HG02763 (cell line): ENCODE data around the gene IFNB1.

ENCODE experiments used
- ATAC-seq: cut with Tn5 transposase; IDR thresholded peaks from one replicate; pipeline ENCODE4 v1.9.1; 2021; ENCODE audit warnings: mild to moderate bottlenecking, moderate library complexity; ENCODE audit not compliant: unreplicated experiment

The IFNB1 gene

DNA sequence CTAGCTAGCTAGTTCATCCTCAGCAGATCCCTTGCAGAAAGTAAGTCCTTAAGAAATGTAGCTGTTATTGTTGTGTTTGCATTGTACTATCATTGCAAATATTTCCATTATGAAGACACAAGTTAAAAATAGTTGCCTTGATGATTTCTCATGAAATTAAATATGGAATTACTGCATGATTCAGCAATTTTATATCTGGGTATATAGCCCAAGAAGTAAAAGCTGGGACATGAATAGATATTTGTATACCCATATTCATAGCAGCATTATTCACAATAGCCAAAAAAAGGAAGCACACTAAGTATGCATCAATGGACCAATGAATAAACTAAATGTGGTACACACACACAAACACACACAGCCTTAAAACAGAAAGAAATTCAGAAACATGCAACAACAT lies 6.8 kb downstream of the IFNB1 start:
- ATAC-seq, result no peak

DNA sequence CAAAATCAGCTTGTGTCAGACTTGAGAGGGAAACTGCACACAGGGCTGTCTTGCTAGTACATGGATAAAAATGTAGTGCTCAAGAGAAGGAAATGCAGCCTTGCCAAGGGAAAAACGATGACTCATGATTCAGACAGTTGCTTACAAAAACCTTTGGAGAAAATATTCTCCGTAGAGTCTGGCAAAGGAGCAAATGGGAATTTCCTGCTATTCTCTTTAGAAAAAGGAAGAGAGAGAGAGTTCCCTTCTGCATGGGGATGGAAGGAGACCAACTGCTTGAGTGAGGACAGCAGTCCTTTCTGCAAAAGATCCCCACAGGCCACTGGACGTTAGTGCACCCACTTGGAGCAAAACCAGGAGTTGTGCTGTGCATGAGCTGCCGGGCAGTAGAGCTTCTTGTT lies 7.6 kb downstream of the IFNB1 start:
- no peak for ATAC-seq

DNA sequence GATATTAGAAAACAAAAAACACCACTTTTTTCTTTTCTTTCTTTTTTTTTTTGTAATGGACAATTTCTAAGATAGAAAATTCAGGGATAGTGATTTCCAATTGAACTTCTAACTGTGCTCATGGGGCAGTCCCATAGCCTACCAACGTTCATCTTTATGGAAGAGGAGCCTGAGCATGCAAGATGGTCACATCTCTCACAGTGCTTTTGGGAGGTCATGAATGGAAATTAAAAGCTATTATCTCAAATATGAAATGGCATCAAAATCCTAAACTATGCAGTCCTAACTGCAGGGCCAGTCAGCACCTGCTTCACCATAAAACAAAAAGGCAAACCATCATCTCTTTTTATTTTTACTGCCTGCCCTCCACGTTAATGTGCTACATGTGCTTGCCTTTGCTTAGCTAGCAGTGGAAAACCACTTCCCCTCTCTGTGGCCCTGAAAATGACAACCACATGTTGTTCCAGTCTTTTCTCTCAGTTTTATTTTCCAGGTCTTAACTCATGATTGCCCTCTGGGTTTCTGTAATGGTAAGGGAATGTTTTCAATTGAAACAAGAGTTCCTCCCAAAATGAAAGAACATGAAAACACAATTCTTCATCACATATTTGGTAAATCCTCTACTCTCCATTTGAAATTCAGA lies 16.7 kb downstream of the IFNB1 start:
- no peak for ATAC-seq

DNA sequence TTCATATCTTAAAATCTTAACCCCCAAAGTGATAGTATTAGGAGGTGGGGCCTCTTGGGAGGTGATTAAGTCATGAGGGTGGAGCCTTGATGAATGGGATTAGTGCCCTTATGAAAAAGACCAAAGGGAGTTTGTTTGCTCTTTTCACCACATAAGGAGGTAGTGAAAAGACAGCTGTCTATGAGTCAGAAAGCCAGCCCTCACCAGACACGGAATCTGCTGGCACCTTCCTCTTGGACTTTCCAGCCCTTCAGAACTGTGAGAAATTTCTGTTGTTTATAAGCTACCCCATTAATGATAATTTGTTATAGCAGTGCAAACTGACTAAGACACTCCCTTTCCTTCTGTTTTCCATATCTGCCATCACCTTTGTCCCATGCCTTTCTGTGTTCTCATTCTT lies 20.8 kb downstream of the IFNB1 start:
- ATAC-seq, result no peak

DNA sequence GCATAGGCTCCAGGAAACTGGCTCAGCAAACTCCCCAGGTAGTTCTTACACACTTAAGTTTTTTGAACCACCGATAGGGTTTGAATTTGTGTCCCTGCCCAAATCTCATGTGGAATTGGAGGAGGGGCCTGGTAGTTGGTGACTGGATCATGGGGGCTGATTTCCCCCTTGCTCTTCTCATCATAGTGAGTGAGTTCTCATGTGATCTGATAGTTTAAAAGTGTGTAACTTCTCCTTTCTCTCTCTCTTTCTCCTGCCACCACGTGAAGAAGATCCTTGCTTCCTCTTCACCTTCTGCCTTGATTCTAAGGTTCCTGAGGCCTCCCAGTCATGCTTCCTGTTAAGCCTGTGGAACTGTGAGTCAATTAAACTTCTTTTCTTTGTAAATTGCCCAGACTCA lies 23.9 kb downstream of the IFNB1 start:
- no peak for ATAC-seq

DNA sequence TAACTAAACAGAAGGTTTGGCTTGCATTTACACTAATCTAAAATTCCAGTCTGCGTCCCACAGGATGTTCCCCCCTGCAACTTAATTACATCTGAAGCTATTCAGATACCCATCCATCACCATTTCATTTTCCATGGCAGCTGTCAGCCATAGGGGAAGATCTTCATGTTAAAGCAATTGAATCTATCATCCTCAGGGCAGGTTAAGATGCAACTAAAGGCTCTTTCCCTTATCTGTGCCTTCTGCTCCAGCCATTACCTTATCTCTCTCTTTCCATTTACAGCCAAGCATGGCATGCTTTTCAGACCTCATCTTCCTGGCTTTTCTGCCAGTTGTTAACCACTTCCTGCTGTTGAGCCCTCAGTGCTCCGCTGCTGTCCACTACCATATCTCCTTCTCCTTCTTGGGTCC lies 30.5 kb downstream of the IFNB1 start:
- no peak for ATAC-seq

DNA sequence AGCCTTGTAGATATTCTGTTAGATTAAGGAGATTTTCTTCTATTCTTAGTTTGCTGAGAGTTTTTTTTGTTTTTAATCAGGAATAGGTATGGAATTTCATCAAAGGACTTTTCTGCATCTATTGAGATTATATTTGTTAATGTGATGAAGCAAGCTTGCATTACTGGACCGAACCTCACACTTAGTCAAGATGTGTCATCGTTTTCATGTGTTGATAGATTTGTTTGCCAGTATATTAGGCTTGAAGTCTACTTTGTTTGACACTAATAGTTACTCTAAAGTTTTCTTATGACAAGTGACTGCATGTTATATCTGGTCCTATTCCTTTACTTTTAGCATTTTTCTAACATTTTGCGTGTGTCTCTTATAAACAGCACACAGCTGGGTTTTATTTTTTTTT lies 33.9 kb downstream of the IFNB1 start:
- ATAC-seq, result no peak

DNA sequence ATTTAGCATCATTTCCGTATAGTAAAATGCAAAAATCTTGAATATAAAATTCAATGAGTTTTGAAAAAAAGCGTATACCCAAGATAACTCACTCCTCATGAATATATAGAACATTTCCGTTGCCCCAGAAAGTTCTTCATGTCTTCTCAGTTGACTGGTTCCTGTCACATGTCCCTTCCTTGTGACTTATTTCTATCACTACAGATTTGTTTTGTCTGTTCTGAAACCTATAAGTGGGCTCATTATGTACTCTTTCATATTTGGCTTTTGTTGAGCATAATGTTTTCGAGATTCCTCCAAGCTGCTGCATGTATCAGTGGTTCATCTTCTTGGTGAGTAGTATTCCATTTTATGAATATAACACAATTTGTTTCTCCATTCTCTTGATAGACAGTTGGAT lies 35.3 kb downstream of the IFNB1 start:
- ATAC-seq, result no peak

DNA sequence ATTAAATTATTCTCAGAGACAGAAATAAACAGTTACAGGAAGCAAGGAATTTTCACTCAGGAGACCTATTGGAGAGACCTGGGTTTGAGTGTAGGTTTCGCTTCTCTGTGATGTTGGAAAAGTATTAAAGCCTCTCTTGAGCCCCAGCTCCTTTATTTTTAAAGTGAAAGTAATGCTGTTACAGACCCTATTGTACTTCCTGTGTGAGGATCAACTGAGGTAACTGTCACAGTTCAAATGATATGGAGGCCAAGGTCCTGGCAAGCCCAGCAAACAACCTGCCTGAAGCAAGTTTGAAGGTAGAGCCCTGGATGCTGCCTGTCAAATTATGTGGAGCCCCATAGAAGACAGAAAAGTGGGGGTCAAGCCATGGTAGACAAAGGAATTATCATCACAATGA lies 38.4 kb downstream of the IFNB1 start:
- no peak for ATAC-seq

DNA sequence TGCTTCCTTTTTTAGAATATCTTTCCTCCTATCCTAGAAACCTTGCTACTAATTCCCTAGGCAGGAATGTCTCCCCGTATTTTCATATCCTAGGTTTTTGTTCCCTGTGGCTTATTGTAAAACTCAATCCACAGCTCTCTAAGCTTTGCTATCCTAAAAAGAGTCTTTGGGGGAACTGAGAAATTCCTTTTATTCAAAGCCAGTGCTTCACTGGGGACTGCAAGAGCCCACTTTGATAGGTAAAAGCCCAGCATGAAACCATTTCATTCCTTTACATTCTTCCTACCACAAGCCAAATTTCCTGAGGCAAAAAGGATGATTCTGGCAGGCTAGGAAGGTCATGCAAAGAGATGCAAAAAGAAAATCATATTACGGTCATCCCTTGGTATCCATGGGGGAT lies 40.5 kb downstream of the IFNB1 start:
- no peak for ATAC-seq

DNA sequence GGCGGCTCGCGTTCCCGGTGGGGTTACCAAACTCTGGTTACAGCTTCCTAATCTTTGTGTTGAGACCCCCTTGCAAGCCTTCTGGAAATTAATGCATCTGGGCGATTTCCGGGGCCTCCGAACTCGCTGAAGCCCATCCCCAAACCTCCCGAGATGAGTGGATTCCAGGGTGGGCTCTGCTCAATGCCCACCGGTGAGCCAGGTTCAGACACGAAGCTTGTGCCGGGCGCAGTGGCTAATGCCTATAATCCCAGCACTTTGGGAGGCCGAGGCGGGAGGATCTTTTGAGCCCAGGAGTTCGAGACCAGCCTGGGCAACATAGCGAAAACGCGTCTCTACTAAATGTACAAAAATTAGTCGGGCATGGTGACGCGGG lies 45.9 kb downstream of the IFNB1 start:
- no peak for ATAC-seq

DNA sequence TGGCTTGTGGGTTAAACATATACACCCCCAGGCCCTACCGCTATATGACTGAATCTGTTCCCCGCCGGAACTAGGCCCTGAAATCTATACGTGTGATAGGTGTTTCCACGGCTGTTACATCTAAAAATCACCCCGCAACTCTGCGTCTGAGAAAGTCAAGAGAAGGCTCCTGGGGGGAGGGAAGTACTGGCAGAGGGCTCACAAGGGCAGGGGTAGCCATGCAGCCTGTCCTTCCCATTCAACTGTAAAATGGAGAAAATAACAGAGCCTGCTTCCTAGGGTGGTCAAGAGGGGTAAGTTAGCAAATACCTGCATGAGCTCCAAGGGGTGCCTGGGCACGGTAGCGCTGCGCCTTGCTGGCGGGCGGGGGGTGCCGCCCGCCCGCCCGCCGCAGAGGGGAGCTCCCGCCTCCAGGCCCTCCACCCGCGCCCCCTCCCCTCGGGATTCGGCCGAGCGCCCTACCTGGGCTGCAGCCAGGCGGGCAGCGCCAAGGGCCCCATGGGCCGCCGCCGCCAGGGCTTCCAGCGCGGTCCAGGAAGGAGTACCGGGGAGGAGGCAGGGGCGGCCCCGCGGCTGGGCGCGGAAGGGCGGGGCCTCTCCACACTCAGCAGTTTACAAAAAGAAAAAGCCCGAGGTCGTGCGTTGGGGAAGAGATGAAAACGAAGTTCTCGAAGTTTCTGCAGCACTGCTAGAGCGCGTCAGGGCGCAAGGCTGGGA lies 46.5 kb downstream of the IFNB1 start, which contains the start of gene HACD4:
HACD4 (minus strand) TSS at position 550 of the 717 bp plus-strand sequence; CDS start at position 500, 50 bp downstream.
- peak; percentile 82 for ATAC-seq

DNA sequence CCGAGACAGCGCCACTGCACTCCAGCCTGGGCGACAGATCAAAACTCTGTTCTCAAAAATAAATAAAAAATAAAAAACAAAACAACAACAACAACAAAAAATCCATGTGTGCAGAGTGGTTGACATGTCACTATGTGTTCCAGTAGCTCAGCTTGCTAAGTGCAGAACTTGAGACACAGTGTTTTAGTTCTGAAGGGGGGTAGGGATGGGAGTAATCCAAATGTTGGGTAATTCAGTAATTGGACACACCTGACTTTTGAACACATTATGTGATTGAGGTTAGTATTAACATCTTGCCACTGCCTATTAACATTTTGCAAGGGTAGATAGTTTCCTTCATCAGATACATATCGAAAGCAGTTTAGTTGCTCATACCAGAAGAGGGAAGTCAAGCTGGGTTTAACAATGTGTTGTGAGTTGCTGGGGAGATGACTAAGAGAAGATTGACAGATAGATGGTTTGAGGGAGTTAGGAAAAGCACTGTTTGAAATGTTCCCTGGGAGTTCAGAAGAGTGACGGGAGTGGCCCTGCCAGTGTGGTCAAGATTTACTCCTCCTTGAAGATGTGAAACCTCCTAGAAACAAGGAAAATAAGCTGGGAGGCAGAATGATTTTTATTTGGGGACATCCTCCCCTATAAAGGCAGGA lies 47.2 kb downstream of the IFNB1 start:
- peak; percentile 65 for ATAC-seq

DNA sequence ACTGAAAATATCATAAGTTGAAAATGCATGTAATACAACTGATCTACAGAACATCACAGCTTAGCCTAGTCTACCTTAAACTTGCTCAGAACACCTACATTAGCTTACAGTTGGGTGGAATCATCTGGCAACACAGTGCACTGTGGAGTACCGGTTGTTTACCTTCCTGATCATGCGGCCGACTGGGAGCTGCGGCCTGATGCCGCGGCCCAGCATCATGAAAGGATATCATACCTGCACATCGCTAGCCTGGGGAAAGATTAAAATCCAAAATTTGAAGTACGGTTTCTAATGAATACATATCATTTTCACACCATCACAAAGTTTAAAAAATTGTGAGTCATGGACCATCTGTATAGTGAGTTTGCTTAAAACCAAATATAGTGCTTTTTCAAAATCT lies 48.1 kb downstream of the IFNB1 start:
- ATAC-seq, result no peak

DNA sequence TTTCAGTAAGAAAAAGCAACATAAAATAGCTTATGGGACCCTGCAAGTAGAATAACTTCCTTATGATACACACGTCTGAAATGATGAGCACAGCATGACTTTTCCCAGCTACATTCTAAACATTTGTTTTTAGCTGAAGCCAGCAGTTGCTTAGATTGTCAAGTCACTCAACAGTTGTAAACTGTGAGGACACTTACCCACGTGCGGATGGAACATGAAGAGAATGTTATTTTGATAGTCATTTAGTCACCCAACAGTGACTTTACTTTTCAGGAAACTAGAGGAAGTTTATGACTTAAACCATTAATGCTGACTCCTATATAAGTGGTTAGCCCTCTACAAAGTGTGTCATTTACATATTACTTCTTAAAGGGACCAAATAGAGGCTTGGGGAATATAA lies 49.3 kb downstream of the IFNB1 start:
- no peak for ATAC-seq

DNA sequence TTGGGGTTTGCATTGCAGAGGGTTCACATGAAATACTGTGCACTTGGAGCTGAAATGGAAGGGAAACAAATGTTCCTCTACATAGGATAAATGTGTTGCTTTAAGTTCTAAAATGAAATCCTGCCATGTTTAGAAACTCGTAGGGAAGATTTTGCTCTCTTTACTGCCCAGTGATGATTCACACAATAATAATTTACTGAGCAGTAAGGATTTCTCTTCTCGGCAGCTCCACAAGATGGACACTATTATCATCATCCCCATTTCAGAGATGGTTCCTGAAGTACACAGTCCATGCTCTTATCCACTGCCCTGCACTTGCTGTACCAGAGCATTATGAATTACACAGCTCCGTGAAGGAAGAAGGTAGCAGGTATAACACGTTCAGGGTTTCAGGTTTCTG lies 50.4 kb downstream of the IFNB1 start:
- ATAC-seq, result no peak
